ENCODE data around the gene FLVCR1.
"Not testable (repeated sequence)": the region's sequence is repeated elsewhere in the genome, so short reads cannot be mapped to it uniquely, and the experiment has no call there.

Gene FLVCR1

GRCh38 chr1:212860713-212861581 is 2.9 kb downstream of the FLVCR1 start:
- no peak for DNase-seq

- no peak for DNase-seq
These were observed 4.1 kb downstream of the FLVCR1 start for GRCh38 chr1:212862111-212862690.

- not testable (repeated sequence) for DNase-seq
These were observed 5.3 kb downstream of the FLVCR1 start for GRCh38 chr1:212863345-212863744.

GRCh38 chr1:212864201-212864600 is 6.1 kb downstream of the FLVCR1 start:
- no peak for DNase-seq

- no peak for DNase-seq
These were observed 9.1 kb downstream of the FLVCR1 start for GRCh38 chr1:212867192-212867591.

GRCh38 chr1:212871976-212872375 is 13.9 kb downstream of the FLVCR1 start:
- DNase-seq, result no peak

- DNase-seq, result no peak
These were observed 15.4 kb downstream of the FLVCR1 start for GRCh38 chr1:212873518-212873917.

GRCh38 chr1:212878418-212878817 is 20.3 kb downstream of the FLVCR1 start:
- no peak for DNase-seq

- DNase-seq, result no peak
These were observed 22.0 kb downstream of the FLVCR1 start for GRCh38 chr1:212879947-212880690.

GRCh38 chr1:212884592-212884991 is 26.5 kb downstream of the FLVCR1 start:
- no peak for DNase-seq

GRCh38 chr1:212892108-212892507 is 34.0 kb downstream of the FLVCR1 start:
- DNase-seq, result no peak

GRCh38 chr1:212899845-212900244 is 41.8 kb downstream of the FLVCR1 start:
- DNase-seq, result no peak

- DNase-seq, result no peak
These were observed 43.2 kb downstream of the FLVCR1 start for GRCh38 chr1:212901290-212901689.

- no peak for DNase-seq
These were observed 44.0 kb downstream of the FLVCR1 start for GRCh38 chr1:212902054-212902453.

GRCh38 chr1:212903664-212904063 is 45.6 kb downstream of the FLVCR1 start:
- no peak for DNase-seq

- DNase-seq, result not testable (repeated sequence)
These were observed 50.0 kb downstream of the FLVCR1 start for GRCh38 chr1:212908071-212908470.

- no peak for DNase-seq
These were observed 50.9 kb downstream of the FLVCR1 start for GRCh38 chr1:212908971-212909370.

GRCh38 chr1:212909652-212910063 is 51.6 kb downstream of the FLVCR1 start:
- DNase-seq, result no peak

GRCh38 chr1:212910213-212910612 is 52.1 kb downstream of the FLVCR1 start:
- DNase-seq, result not testable (repeated sequence)

GRCh38 chr1:212913638-212914037 is 55.6 kb downstream of the FLVCR1 start:
- DNase-seq, result not testable (repeated sequence)

GRCh38 chr1:212914110-212914509 is 56.0 kb downstream of the FLVCR1 start:
- DNase-seq, result not testable (repeated sequence)

GRCh38 chr1:212914789-212915188 is 56.7 kb downstream of the FLVCR1 start:
- no peak for DNase-seq

GRCh38 chr1:212915245-212916091 is 57.4 kb downstream of the FLVCR1 start:
- no peak for DNase-seq
